ENCODE results near the gene RASGRP4.

- TF ChIP-seq, protein P1, sequence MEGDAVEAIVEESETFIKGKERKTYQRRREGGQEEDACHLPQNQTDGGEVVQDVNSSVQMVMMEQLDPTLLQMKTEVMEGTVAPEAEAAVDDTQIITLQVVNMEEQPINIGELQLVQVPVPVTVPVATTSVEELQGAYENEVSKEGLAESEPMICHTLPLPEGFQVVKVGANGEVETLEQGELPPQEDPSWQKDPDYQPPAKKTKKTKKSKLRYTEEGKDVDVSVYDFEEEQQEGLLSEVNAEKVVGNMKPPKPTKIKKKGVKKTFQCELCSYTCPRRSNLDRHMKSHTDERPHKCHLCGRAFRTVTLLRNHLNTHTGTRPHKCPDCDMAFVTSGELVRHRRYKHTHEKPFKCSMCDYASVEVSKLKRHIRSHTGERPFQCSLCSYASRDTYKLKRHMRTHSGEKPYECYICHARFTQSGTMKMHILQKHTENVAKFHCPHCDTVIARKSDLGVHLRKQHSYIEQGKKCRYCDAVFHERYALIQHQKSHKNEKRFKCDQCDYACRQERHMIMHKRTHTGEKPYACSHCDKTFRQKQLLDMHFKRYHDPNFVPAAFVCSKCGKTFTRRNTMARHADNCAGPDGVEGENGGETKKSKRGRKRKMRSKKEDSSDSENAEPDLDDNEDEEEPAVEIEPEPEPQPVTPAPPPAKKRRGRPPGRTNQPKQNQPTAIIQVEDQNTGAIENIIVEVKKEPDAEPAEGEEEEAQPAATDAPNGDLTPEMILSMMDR (IDR thresholded peaks at IDR 0.05 in 2 of 3, conservative IDR thresholded peaks at IDR 0.05 in 1 of 3; ENCODE audit: borderline replicate concordance in 1 of 3, insufficient read depth in 1 of 3, low read depth in 2 of 3, low read length in 2 of 3) = no peak
- TF ChIP-seq ZNF274 (IDR thresholded peaks at IDR 0.05; ENCODE audit: low read depth, low read length) = no peak
- TF ChIP-seq EZH2 (IDR thresholded peaks at IDR 0.05) = no peak
- no peak for TF ChIP-seq POLR2A (IDR thresholded peaks at IDR 0.05; ENCODE audit: borderline replicate concordance, extremely low read depth, insufficient read depth, insufficient read length)
- no peak for TF ChIP-seq CBX3 (IDR thresholded peaks at IDR 0.05; ENCODE audit: low read depth)
- TF ChIP-seq, protein P2, sequence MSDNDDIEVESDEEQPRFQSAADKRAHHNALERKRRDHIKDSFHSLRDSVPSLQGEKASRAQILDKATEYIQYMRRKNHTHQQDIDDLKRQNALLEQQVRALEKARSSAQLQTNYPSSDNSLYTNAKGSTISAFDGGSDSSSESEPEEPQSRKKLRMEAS (IDR thresholded peaks at IDR 0.05) = no peak
- TF ChIP-seq POLR2AphosphoS5 (IDR thresholded peaks at IDR 0.05; ENCODE audit: low read depth, low read length) = no peak
- no peak for TF ChIP-seq YY1 (IDR thresholded peaks at IDR 0.05; ENCODE audit: extremely low read depth, insufficient replicate concordance, low read depth, low read length)
- TF ChIP-seq EZH2phosphoT487 (IDR thresholded peaks at IDR 0.05; ENCODE audit: borderline replicate concordance) = no peak
- TF ChIP-seq FOSL1 (IDR thresholded peaks at IDR 0.05; ENCODE audit: low read depth) = no peak
- TF ChIP-seq, protein P3, sequence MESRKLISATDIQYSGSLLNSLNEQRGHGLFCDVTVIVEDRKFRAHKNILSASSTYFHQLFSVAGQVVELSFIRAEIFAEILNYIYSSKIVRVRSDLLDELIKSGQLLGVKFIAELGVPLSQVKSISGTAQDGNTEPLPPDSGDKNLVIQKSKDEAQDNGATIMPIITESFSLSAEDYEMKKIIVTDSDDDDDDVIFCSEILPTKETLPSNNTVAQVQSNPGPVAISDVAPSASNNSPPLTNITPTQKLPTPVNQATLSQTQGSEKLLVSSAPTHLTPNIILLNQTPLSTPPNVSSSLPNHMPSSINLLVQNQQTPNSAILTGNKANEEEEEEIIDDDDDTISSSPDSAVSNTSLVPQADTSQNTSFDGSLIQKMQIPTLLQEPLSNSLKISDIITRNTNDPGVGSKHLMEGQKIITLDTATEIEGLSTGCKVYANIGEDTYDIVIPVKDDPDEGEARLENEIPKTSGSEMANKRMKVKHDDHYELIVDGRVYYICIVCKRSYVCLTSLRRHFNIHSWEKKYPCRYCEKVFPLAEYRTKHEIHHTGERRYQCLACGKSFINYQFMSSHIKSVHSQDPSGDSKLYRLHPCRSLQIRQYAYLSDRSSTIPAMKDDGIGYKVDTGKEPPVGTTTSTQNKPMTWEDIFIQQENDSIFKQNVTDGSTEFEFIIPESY (IDR thresholded peaks at IDR 0.05; ENCODE audit: extremely low read depth, insufficient replicate concordance, low read length) = no peak
These were observed 26.9 kb downstream of the RASGRP4 start for GRCh38 chr19:38399081-38399480.

All from HCT116 (cell line).